Trophoblast cell (in vitro differentiated cells and primary cell): ENCODE measurements around the gene LPP.

ENCODE experiments used
- DNase-seq, 2 donors: peaks; one replicate each; pipeline ENCODE4 v3.0.0-alpha.2; 2016
- H2AFZ ChIP-seq: 2 replicates; pipeline ENCODE4 v1.6.1; 2013; ENCODE audit warnings: low read length, moderate library complexity, mild to moderate bottlenecking; ENCODE audit not compliant: insufficient read depth, poor library complexity
- H2AK5ac ChIP-seq: 2 replicates; pipeline ENCODE4 v1.6.1; 2013; ENCODE audit warnings: mild to moderate bottlenecking, low read length
- H2BK120ac ChIP-seq: 2 replicates; pipeline ENCODE4 v1.6.1; 2013; ENCODE audit warnings: low read length, mild to moderate bottlenecking, moderate library complexity; ENCODE audit not compliant: insufficient read depth, poor library complexity
- H2BK12ac ChIP-seq: 2 replicates; pipeline ENCODE4 v1.6.1; 2013; ENCODE audit warnings: mild to moderate bottlenecking, low read length, moderate library complexity
- H2BK5ac ChIP-seq: 2 replicates; pipeline ENCODE4 v1.6.1; 2013; ENCODE audit warnings: low read length, low read depth, moderate library complexity, mild to moderate bottlenecking; ENCODE audit not compliant: poor library complexity
- H3K14ac ChIP-seq: 2 replicates; pipeline ENCODE4 v1.6.1; 2013; ENCODE audit warnings: mild to moderate bottlenecking, low read length
- H3K18ac ChIP-seq: 2 replicates; pipeline ENCODE4 v1.6.1; 2013; ENCODE audit warnings: mild to moderate bottlenecking, low read length
- H3K23ac ChIP-seq: 2 replicates; pipeline ENCODE4 v1.6.1; 2013; ENCODE audit warnings: low read length
- H3K27ac ChIP-seq: 2 replicates; pipeline ENCODE4 v1.5.1; 2013; ENCODE audit warnings: low read depth, mild to moderate bottlenecking, inconsistent platforms, low read length, moderate library complexity
- H3K27me3 ChIP-seq: 2 replicates; pipeline ENCODE4 v1.6.1; 2013; ENCODE audit warnings: inconsistent platforms, mild to moderate bottlenecking, low read length, moderate library complexity; ENCODE audit not compliant: insufficient read depth
- H3K36me3 ChIP-seq, 2 experiments: 1 replicate in 1 of 2; 2 replicates in 1 of 2; pipeline ENCODE4 v1.6.1; 2013; ENCODE audit warnings: low read length in 2 of 2, mild to moderate bottlenecking in 2 of 2, moderate library complexity in 1 of 2; ENCODE audit not compliant: insufficient read depth in 2 of 2, control insufficient read depth in 1 of 2
- H3K4ac ChIP-seq: 2 replicates; pipeline ENCODE4 v1.6.1; 2013; ENCODE audit warnings: low read depth, mild to moderate bottlenecking, low read length, moderate library complexity
- H3K4me1 ChIP-seq, 2 experiments: 1 replicate in 1 of 2; 2 replicates in 1 of 2; pipeline ENCODE4 v1.6.1; 2013; ENCODE audit warnings: low read length in 2 of 2, mild to moderate bottlenecking in 2 of 2, moderate library complexity in 1 of 2; ENCODE audit not compliant: insufficient read depth in 2 of 2, control insufficient read depth in 1 of 2
- H3K4me2 ChIP-seq: 2 replicates; pipeline ENCODE4 v1.6.1; 2013; ENCODE audit warnings: inconsistent platforms, mild to moderate bottlenecking, low read length, moderate library complexity
- H3K4me3 ChIP-seq: 2 replicates; pipeline ENCODE4 v1.5.1; 2013; ENCODE audit warnings: mild to moderate bottlenecking, low read depth, low read length, inconsistent platforms
- H3K79me1 ChIP-seq: one replicate; pipeline ENCODE4 v1.6.1; 2013; ENCODE audit warnings: low read length
- H3K79me2 ChIP-seq: 2 replicates; pipeline ENCODE4 v1.6.1; 2013; ENCODE audit warnings: low read length, mild to moderate bottlenecking; ENCODE audit not compliant: control insufficient read depth, insufficient read depth, poor library complexity
- H3K9ac ChIP-seq: 2 replicates; pipeline ENCODE4 v1.6.1; 2013; ENCODE audit warnings: mild to moderate bottlenecking, low read length
- H3K9me3 ChIP-seq: 2 replicates; pipeline ENCODE4 v1.6.1; 2013; ENCODE audit warnings: low read depth, mild to moderate bottlenecking, control low read depth, inconsistent platforms, low read length; ENCODE audit not compliant: insufficient read depth
- H4K12ac ChIP-seq: 2 replicates; pipeline ENCODE4 v1.6.1; 2013; ENCODE audit warnings: low read depth, mild to moderate bottlenecking, low read length, moderate library complexity
- H4K8ac ChIP-seq: 2 replicates; pipeline ENCODE4 v1.6.1; 2013; ENCODE audit warnings: low read depth, mild to moderate bottlenecking, low read length, moderate library complexity
- H4K91ac ChIP-seq: one replicate; pipeline ENCODE4 v1.6.1; 2013; ENCODE audit warnings: low read depth, mild to moderate bottlenecking, low read length, moderate library complexity
- WGBS: extraction: QIAGEN DNeasy Blood & Tissue Kit; methylation state at CpG from one replicate; pipeline ENCODE4 v1.1.7; 2013; ENCODE audit warnings: missing lambda C conversion rate; ENCODE audit not compliant: insufficient read length, insufficient coverage; ENCODE audit errors: extremely low coverage; 5-methylcytosine and 5-hydroxymethylcytosine counted together

LPP gene

DNA sequence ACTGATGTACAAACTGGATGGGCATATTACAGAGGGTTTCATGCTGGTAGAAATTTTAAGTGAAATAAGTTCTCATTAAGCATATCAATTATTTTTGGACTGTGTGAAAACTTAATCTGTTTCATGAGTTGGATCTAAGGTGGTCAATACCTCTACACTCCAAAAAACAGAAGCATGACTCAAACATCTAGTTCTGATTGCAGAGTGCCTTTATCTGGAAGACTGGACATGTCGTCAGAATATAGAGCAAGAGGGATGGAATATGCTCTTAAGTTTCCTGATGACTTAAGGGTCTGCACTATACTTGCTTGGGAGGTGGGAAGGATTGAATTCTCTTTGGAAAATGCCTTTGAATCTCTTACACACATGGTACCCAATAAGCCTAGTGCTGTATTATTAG is 138.3 kb downstream of the LPP start:
- H3K27me3 ChIP-seq = no peaks in the 10 kb centered on the region
- no CpG with 5 or more reads among the region's 1 CpG for WGBS
- no peak overlapping the region for H4K12ac ChIP-seq
- H4K91ac ChIP-seq = no peak overlapping the region
- H3K36me3 ChIP-seq = no peaks in the 10 kb centered on the region
- peaks cover 9% of the 10 kb centered on the region for H3K79me1 ChIP-seq
- no peak for DNase-seq
- H2AK5ac ChIP-seq = no peak overlapping the region
- no peak overlapping the region for H3K4me3 ChIP-seq
- H3K18ac ChIP-seq = no peak overlapping the region
- H4K8ac ChIP-seq = no peak overlapping the region
- no peak overlapping the region for H3K14ac ChIP-seq
- H3K4me1 ChIP-seq = peaks cover 15 to 24% of the 10 kb centered on the region in 2 experiments
- no peak overlapping the region for H3K27ac ChIP-seq
- H2AFZ ChIP-seq = no peak overlapping the region
- H2BK5ac ChIP-seq = no peak overlapping the region
- H2BK120ac ChIP-seq = no peak overlapping the region
- peaks cover 2% of the 10 kb centered on the region for H3K79me2 ChIP-seq
- H3K9ac ChIP-seq = no peak overlapping the region
- H3K23ac ChIP-seq = no peak overlapping the region
- no peak overlapping the region for H3K4me2 ChIP-seq
- no peak overlapping the region for H3K4ac ChIP-seq
- H3K9me3 ChIP-seq = no peaks in the 10 kb centered on the region
- no peak overlapping the region for H2BK12ac ChIP-seq

DNA sequence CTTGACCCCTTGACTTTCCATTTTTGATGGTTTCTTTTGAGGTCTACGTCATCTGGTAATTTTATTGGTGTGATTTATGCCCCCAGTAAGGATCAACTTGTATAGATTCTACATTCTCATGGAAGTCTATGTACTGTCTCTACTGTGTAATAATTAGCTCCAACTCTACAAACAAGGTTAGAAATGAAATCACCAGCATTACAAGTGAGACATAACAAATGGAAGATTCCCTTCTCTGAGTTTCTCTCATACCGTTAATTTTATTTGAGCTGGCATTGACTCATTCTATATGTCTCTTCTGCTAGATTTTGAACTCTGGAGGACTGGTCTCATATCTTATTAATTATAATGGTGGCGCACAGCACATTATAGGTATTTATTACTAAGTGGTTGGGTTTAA is 138.9 kb downstream of the LPP start:
- no peak overlapping the region for H4K12ac ChIP-seq
- H3K14ac ChIP-seq = no peak overlapping the region
- H3K79me2 ChIP-seq = peaks cover 2% of the 10 kb centered on the region
- H3K4me1 ChIP-seq = peaks cover 15 to 24% of the 10 kb centered on the region in 2 experiments
- H3K4me3 ChIP-seq = no peak overlapping the region
- peaks cover 9% of the 10 kb centered on the region for H3K79me1 ChIP-seq
- H2AFZ ChIP-seq = no peak overlapping the region
- H2BK5ac ChIP-seq = no peak overlapping the region
- no peaks in the 10 kb centered on the region for H3K27me3 ChIP-seq
- no CpG with 5 or more reads among the region's 3 CpGs for WGBS
- H3K4me2 ChIP-seq = no peak overlapping the region
- H3K9ac ChIP-seq = no peak overlapping the region
- no peak overlapping the region for H2AK5ac ChIP-seq
- no peak overlapping the region for H3K23ac ChIP-seq
- no peak for DNase-seq
- no peaks in the 10 kb centered on the region for H3K36me3 ChIP-seq
- no peaks in the 10 kb centered on the region for H3K9me3 ChIP-seq
- H2BK12ac ChIP-seq = no peak overlapping the region
- no peak overlapping the region for H4K91ac ChIP-seq
- no peak overlapping the region for H3K27ac ChIP-seq
- H3K4ac ChIP-seq = no peak overlapping the region
- H2BK120ac ChIP-seq = no peak overlapping the region
- H4K8ac ChIP-seq = no peak overlapping the region
- no peak overlapping the region for H3K18ac ChIP-seq

DNA sequence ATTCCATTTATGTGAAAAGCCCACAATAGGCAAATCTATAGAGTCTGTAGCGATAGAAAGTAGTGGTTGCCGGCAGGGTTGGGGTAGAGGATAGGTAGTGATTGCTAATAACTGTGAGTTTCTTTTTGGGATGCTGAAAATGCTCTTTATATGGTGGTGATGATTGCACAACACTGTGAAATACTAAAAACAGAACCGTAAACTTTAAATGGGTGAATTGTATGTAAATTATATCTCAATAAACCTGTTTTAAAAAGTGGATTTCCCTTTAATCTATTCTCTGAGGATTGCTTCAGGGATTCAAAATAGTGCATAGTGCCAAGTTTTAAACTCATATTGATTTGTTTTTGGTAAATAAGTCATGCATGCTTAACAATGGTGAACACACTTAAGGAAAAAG is 140.2 kb downstream of the LPP start:
- H3K23ac ChIP-seq = no peak overlapping the region
- H4K8ac ChIP-seq = no peak overlapping the region
- H2AFZ ChIP-seq = no peak overlapping the region
- no peak overlapping the region for H2BK12ac ChIP-seq
- no peak overlapping the region for H2BK5ac ChIP-seq
- H4K91ac ChIP-seq = no peak overlapping the region
- H3K79me1 ChIP-seq = peaks cover 20% of the 10 kb centered on the region
- no peak overlapping the region for H3K18ac ChIP-seq
- H3K27ac ChIP-seq = peak overlapping the region; percentile 97
- no peak overlapping the region for H4K12ac ChIP-seq
- no peak overlapping the region for H3K4ac ChIP-seq
- H2BK120ac ChIP-seq = no peak overlapping the region
- H3K4me3 ChIP-seq = no peak overlapping the region
- H3K27me3 ChIP-seq = no peaks in the 10 kb centered on the region
- H3K4me1 ChIP-seq = peaks cover 26 to 32% of the 10 kb centered on the region in 2 experiments
- no peak for DNase-seq
- H3K14ac ChIP-seq = no peak overlapping the region
- no peaks in the 10 kb centered on the region for H3K9me3 ChIP-seq
- H3K4me2 ChIP-seq = no peak overlapping the region
- H3K9ac ChIP-seq = no peak overlapping the region
- no CpG with 5 or more reads among the region's 3 CpGs for WGBS
- no peaks in the 10 kb centered on the region for H3K36me3 ChIP-seq
- H3K79me2 ChIP-seq = peaks cover 2% of the 10 kb centered on the region
- H2AK5ac ChIP-seq = no peak overlapping the region

DNA sequence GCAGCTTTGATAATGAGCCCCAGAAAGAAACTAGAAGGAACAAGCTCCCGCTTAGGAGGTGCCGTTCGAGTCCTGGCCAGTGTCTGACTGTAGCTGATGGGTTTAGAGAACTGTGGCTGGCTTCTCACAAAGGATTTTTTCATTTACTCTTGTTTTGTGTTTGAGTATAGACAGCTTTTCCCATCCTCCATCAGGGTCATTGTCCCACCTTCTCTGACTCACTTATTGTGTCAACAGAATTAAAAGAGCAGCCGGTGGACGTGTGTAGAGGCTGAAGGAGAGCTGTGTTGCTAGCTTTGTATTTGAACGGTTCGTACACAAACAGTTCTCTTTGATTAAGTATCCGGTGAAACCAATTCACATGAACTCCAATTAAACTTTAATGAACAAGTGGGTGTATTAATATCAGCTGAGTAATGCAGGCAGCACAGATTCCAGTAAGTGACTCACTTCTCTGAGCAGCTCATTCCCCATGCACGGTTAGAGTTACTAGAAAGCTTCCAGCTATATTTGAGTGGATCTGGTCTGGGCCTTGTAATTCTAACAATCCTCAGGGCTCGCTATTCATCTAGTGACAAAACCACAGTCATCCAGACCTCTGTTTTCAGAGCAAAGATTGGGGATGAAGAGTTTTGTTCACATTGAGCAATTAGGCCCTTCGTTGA is 141.0 kb downstream of the LPP start:
- Histone ChIP-seq H3K18ac (no peak overlapping the region), H3K9ac (no peak overlapping the region), H3K23ac (no peak overlapping the region), H3K4me3 (no peak overlapping the region), H3K4me2 (peak overlapping the region; percentile 41), H3K9me3 (no peaks in the 10 kb centered on the region), H3K4ac (no peak overlapping the region), H3K79me2 (peaks cover 2% of the 10 kb centered on the region), H2AFZ (no peak overlapping the region), H3K14ac (no peak overlapping the region), H2AK5ac (no peak overlapping the region), H2BK120ac (no peak overlapping the region), H3K79me1 (peaks cover 22% of the 10 kb centered on the region), H4K91ac (no peak overlapping the region), H2BK12ac (no peak overlapping the region), H3K4me1 (peaks cover 29 to 37% of the 10 kb centered on the region in 2 experiments), H3K27me3 (no peaks in the 10 kb centered on the region), H4K8ac (no peak overlapping the region), H4K12ac (no peak overlapping the region), H3K36me3 (no peaks in the 10 kb centered on the region), H2BK5ac (peak overlapping the region; percentile 49), H3K27ac (peak overlapping the region; percentile 97)
- DNase-seq = peak; percentile 68 to 82
- WGBS = no CpG with 5 or more reads among the region's 11 CpGs
